ENCODE data around the gene FAM222B. TPM values are rescaled to one million over a fixed set of nuclear protein-coding genes. Genes with fewer than 3 reads are reported as not detected.
"Not testable (repeated sequence)": the region's sequence is repeated elsewhere in the genome, so short reads cannot be mapped to it uniquely, and the experiment has no call there.

Gene FAM222B
- total RNA-seq, 1 experiment from 2014 or later = 11.9 TPM

DNA sequence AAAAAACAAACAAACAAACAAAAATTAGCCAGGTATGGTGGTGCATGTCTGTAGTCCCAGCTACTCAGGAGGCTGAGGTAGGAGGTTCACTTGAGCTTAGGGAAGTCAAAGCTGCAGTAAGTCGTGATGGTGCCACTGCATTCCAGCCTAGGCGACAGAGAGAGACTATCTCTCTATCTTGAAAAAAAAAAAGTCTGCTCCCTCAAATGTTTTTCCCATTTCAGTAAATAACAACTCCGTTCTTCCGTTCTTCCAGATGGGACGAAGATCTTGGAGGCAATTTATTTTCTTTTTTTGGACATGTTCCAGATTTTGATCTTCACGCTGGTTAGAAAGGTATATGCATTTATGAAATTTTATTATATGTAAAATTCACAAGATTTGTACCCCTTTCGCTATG, 31.2 kb upstream of the FAM222B start:
- no peak for DNase-seq (ENCODE audit: low read depth)

- DNase-seq (ENCODE audit: low read depth) = no peak
These were observed 28.5 kb upstream of the FAM222B start for GRCh38 chr17:28871056-28871579.

DNA sequence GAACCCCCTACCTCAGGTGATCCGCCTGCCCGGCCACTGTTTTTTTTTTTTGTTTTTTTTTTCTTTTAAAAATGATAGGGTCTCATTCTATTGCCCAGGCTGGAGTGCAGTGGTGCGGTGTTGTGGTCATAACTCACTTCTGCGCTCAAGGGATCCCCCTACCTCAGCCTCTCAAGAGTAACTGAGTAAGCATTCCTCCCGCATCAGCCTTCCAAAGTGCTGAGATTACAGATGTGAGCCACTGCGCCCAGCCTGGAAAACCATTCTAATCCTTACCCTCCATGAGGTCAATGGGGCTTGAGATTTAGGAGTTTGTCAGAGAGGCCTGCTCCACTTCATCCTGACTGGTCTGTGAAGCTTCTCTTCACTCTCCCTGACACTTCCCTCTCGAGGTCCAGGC, 24.7 kb upstream of the FAM222B start:
- DNase-seq (ENCODE audit: low read depth) = no peak

GRCh38 chr17:28865946-28866752, 23.6 kb upstream of the FAM222B start:
- peak; percentile 69 for DNase-seq (ENCODE audit: low read depth)

- DNase-seq (ENCODE audit: low read depth) = no peak
These were observed 22.6 kb upstream of the FAM222B start for GRCh38 chr17:28864991-28865849.

DNA sequence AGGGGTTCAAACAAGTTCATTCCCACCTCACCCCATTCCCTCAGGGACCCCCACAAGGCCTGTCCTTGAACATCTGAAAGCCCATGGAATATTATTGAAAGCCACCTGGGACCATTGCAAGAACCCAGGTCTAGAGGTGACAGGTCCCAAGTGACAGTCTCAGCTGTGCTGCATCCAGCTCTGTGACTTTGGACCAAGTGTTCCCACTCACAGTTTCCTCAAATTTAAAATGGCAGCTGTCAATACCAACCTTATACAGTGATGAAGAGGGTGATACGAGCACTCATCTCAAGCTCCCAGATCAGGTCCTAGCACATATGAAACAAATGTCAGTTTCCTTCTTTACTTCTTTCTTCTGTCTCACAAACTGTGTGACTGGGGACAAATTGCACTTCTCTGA, 21.4 kb upstream of the FAM222B start:
- DNase-seq (ENCODE audit: low read depth) = no peak

- DNase-seq (ENCODE audit: low read depth) = no peak
These were observed 20.0 kb upstream of the FAM222B start for GRCh38 chr17:28862561-28862960.

DNA sequence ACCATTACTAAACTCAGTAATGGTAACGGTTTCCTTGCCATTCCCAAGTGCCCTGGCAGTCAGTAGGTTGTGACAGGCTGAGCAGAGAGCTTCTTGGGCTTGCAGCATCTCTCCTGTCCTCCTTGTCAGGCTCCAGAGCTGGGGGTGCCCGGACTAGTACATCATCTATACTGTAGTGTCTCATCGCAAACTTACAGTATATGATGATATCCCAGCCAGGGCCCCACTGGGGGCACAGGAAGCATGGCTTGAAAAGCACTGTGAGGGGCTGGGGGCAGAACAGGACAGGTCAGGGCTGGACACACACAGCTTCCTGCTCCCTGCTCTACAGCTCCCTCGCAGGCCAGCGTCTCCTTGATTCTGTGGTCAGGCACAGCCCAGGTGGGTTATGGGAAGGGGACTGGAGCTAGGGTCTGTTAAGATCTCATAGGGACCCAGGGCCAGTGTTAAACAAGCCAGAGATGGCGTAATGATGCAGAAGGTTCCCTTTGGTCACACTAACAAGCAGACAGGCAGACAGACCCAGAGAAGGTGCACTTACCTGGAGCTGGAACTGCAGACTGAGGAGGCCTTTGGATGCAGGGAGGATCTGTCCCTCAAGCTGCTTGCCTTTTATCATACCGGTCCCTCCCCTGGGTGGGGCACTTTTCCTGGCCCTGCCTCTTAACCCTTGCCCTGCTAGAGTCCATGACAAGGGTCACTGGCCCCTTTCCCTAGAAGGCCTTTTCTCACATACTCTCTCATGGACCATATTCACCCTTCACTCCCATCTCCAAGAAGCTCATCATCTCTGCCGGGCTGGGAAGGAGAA, 19.0 kb upstream of the FAM222B start:
- no peak for DNase-seq (ENCODE audit: low read depth)

DNA sequence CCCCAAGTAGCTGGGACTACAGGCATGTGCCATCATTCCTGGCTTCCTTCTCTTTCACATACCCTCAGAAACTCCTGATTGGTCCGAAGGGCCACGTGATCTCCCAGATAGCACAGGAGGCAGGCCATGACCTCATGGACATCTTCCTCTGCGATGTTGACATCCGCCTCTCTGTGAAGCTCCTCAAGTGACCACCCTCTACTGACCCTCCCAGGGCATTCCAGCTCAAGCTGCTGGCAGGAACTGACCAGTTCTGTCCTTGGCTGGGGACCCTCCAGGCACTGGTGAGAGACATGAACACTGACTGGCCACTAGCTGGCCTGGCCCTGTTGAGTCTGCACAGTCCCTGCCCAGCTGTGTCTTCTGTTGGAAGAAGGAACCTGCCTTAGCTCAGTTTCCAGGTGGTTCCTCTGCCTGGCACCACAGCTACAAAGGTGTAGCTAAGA, 17.8 kb upstream of the FAM222B start:
- DNase-seq (ENCODE audit: low read depth) = no peak

GRCh38 chr17:28858801-28859355, 16.3 kb upstream of the FAM222B start:
- no peak for DNase-seq (ENCODE audit: low read depth)

GRCh38 chr17:28857905-28858800, 15.6 kb upstream of the FAM222B start:
- DNase-seq (ENCODE audit: low read depth) = no peak

- DNase-seq (ENCODE audit: low read depth) = no peak
These were observed 13.5 kb upstream of the FAM222B start for GRCh38 chr17:28856028-28856574.

DNA sequence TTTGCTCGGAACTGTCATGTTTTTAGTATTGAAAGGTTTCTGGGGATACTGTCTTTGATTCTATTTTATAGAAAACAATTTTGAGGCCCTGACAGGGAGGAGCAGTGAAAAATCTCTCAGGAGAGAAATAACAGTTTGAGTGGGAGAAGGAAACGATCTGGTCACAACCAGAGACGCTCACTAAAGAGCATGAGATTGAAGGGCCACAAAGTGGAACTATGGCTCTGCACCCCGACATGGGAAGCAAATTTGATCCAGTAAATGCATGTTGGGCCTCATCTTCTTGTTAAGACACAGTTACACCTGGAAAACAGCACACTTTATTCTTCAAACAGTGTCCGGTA, 12.7 kb upstream of the FAM222B start:
- DNase-seq (ENCODE audit: low read depth) = no peak

DNA sequence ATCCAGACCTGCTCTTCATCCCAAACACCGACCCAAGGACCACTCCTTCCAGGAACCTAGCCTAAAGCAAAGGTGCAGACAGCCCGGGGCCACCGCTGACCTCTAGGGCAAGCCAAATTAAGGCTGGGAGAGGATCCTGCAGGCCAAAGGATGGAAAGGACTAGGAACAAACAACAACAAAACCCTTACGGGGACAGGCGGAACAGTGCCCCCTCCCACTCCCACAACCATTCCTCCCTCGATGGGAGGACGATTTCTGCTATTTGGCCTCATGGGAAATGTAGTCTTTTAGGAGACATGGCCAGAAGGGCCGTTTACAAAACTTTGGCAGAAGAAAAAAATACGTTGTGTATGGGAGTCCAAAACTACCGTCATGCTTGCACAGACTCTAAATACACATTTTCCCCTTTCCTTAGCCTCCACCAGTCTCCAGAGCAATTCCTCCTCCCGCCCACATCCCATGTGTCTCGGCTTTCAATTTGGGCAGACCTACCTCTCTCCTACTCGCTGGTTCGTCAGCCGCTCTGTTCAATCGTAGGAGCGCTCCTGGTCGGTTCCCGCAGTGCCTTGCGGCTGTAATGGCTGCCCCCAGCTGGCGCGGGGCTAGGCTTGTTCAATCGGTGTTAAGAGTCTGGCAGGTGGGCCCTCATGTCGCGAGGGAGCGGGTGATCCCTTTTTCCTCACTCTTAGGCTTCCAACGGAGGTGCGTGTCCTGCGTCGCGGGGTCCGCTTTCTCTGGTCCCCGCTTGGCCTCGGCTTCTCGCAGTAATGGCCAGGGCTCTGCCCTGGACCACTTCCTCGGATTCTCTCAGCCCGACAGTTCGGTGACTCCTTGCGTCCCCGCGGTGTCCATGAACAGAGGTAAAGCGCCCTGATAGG, 12.1 kb upstream of the FAM222B start, which contains the start of gene ERAL1:
ERAL1 (plus strand) TSS at position 560 of the 879 bp plus-strand sequence; CDS start at position 579, 19 bp downstream.
- peak; percentile 85 for DNase-seq (ENCODE audit: low read depth)

DNA sequence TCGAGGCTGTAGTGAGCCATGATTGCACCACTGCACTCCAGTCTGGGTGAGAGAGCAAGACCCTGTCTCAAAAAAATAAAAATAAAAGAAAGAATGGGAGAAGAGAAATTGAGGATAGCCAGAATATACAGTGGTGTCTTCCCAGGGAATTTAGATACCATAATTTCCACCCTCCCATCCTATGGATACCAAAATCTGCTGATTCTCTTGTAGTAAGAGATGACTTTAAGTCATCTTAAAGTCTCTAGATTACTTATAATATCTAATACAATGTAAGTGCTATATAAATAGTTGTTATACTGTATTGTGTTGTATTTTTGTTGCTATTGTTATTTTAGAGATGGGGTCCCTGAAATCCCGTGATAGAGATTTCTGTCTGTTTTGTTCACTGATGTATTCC, 10.7 kb upstream of the FAM222B start:
- DNase-seq (ENCODE audit: low read depth) = no peak

DNA sequence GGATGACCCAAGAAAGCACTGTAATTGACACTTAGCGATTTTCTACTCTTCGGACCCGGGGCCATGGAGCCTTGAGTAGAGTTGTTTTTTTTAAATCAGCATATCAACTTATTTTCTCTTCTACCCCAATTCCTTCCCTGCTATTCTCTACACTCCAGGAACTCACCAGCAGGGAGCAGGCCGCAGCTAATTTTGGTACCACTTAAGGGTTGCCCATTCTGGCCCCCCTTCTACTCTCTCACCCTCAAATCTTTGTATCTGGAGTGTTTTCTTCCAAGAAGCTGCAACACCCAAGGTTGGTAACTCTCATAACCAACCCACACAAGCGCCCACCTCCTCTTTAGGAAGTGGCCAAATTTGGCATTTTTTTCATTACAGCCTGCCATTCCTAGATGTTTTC, 6.7 kb upstream of the FAM222B start:
- DNase-seq (ENCODE audit: low read depth) = no peak

DNA sequence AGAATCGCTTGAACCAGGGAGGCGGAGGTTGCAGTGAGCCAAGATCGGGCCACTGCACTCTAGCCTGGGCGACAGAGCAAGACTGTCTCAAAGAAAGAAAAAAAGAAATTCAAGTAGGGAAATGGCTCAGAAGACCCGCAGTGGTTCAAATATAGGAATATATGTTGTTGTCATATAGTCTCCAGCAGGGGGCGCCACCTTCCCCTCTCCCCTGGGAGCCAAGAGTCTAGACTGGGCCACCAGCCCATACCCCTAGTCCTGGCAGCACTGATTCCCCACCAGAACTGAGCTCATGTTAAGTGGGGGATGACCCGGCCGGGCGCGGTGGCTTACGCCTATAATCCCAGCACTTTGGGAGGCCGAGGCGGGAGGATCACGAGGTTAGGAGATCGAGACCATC, 6.1 kb upstream of the FAM222B start:
- not testable (repeated sequence) for DNase-seq (ENCODE audit: low read depth)

DNA sequence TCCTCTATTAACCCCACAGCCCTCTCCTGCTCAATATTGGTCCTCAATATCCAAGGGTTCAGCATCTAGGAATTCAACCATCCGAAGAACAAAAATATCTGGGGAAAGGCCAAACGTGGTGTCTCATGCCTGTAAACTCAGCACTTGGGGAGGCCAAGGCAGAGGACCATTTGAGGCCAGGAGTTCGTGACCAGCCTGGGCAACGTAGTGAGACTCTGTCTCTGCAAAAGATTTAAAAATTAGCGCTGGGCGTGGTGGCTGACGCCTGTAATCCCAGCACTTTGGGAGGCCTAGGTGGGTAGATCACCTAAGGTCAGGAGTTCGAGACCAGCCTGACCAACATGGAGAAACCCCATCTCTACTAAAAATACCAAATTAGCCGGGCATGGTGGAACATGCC, 4.1 kb upstream of the FAM222B start:
- DNase-seq (ENCODE audit: low read depth) = not testable (repeated sequence)

GRCh38 chr17:28846231-28846630, 3.6 kb upstream of the FAM222B start:
- DNase-seq (ENCODE audit: low read depth) = no peak

Measured in HT1080 (cell line).